Esophagus muscularis mucosa (tissue), 4 donors: ENCODE measurements around the gene NINJ2. TPM values are rescaled to one million over a fixed set of nuclear protein-coding genes. Genes with fewer than 3 reads are reported as not detected.

Experiments used
- DNase-seq: peaks from one replicate; pipeline ENCODE4 v3.0.0-alpha.2; 2017; ENCODE audit errors: extremely low spot score
- H3K27ac ChIP-seq, 4 donors: fragments of 200-600 bp; sonication (generic); replicated peaks in 1 of 4; 1 replicate in 3 of 4; 2 replicates in 1 of 4; pipeline ENCODE4 v1.5.1; 2016 to 2019; ENCODE audit warnings: mild to moderate bottlenecking in 1 of 4
- H3K27me3 ChIP-seq, 4 donors: fragments of 200-600 bp; sonication (generic); one replicate each; pipeline versions ENCODE4 v1.5.1 to v1.6.0; 2016 to 2019
- H3K36me3 ChIP-seq, 4 donors: fragments of 200-600 bp; sonication (generic); one replicate each; pipeline ENCODE4 v1.5.1; 2016 to 2019
- H3K4me1 ChIP-seq, 4 donors: fragments of 200-600 bp; sonication (generic); one replicate each; pipeline ENCODE4 v1.5.1; 2016 to 2019
- H3K4me3 ChIP-seq, 4 donors: fragments of 200-600 bp; sonication (generic); 1 replicate in 2 of 4; 2 replicates in 2 of 4; pipeline ENCODE4 v1.5.1; 2016 to 2019; ENCODE audit warnings: mild to moderate bottlenecking in 4 of 4, moderate library complexity in 1 of 4
- H3K9me3 ChIP-seq, 4 donors: fragments of 200-600 bp; sonication (generic); 1 replicate in 3 of 4; 2 replicates in 1 of 4; pipeline ENCODE4 v1.5.1; 2016 to 2019
- EP300 ChIP-seq: sonication (generic); formaldehyde crosslinking; IDR thresholded peaks from one replicate; pipeline ENCODE4 v1.6.1; 2017; ENCODE audit warnings: antibody characterized with exemption
- POLR2A ChIP-seq: fragments of 450-650 bp; IDR thresholded peaks from one replicate; pipeline ENCODE4 v1.6.1; 2017; ENCODE audit warnings: antibody characterized with exemption, moderate library complexity, mild to moderate bottlenecking, low read depth
- POLR2AphosphoS5 ChIP-seq, 2 donors: sonication (generic); formaldehyde crosslinking; IDR thresholded peaks; one replicate each; pipeline ENCODE4 v1.6.1; 2017; ENCODE audit warnings: antibody characterized with exemption in 2 of 2
- WGBS: methylation state at CpG from one replicate; pipeline ENCODE4 v1.1.5; 2018; 5-methylcytosine and 5-hydroxymethylcytosine counted together
- intact Hi-C: fragments of 100-400 bp; cut with DNase I; formaldehyde crosslinking; loops from one replicate; pipeline ENCODE4 v1.15.1; 2023
- total RNA-seq, 4 donors: library from RNA; depleted of rRNA; stranded (reverse); fragments of >200 nt; gene quantifications; one replicate each; pipeline versions ENCODE4 v1.1.0 to v1.2.1, GENCODE V29; 2016
- TF ChIP-seq, protein P1 (sequence below), 3 experiments: fragments of 200-600 bp in 2 of 3; fragments of 450-650 bp in 1 of 3; sonication (generic) in 2 of 3; IDR thresholded peaks; one replicate each; pipeline ENCODE4 v1.5.1; 2017 to 2019; ENCODE audit warnings: antibody characterized with exemption in 3 of 3, mild to moderate bottlenecking in 2 of 3, moderate library complexity in 1 of 3

Gene NINJ2
- total RNA-seq, 4 donors from 2014 or later: 2.9 to 11.1 (median 7.1) TPM

GRCh38 chr12:544941-545635 lies 118.2 kb downstream of the NINJ2 start:
- no peak overlapping the region for H3K4me3 ChIP-seq
- TF ChIP-seq EP300 (no peak), POLR2AphosphoS5 (IDR thresholded peaks at IDR 0.05) (no peak), POLR2A (no peak)
- TF ChIP-seq, protein P1, sequence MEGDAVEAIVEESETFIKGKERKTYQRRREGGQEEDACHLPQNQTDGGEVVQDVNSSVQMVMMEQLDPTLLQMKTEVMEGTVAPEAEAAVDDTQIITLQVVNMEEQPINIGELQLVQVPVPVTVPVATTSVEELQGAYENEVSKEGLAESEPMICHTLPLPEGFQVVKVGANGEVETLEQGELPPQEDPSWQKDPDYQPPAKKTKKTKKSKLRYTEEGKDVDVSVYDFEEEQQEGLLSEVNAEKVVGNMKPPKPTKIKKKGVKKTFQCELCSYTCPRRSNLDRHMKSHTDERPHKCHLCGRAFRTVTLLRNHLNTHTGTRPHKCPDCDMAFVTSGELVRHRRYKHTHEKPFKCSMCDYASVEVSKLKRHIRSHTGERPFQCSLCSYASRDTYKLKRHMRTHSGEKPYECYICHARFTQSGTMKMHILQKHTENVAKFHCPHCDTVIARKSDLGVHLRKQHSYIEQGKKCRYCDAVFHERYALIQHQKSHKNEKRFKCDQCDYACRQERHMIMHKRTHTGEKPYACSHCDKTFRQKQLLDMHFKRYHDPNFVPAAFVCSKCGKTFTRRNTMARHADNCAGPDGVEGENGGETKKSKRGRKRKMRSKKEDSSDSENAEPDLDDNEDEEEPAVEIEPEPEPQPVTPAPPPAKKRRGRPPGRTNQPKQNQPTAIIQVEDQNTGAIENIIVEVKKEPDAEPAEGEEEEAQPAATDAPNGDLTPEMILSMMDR (IDR thresholded peaks at IDR 0.05): no peak
- H3K27ac ChIP-seq: no peak overlapping the region
- DNase-seq: no peak
- peaks cover 7 to 15% (median 10%) of the 10 kb centered on the region in 4 donors for H3K4me1 ChIP-seq
- H3K9me3 ChIP-seq: no peaks in the 10 kb centered on the region
- H3K36me3 ChIP-seq: peaks cover 0 to 7% (median 0%) of the 10 kb centered on the region in 4 donors
- intact Hi-C loops: loop anchor here (5.0 kb wide), 1 partner anchor 88 kb away; the partner anchor contains the start of gene B4GALNT3
- 73% methylated on average over 8 of the region's 9 CpGs for WGBS
- H3K27me3 ChIP-seq: peaks cover 0 to 47% (median 0%) of the 10 kb centered on the region in 4 donors

DNA sequence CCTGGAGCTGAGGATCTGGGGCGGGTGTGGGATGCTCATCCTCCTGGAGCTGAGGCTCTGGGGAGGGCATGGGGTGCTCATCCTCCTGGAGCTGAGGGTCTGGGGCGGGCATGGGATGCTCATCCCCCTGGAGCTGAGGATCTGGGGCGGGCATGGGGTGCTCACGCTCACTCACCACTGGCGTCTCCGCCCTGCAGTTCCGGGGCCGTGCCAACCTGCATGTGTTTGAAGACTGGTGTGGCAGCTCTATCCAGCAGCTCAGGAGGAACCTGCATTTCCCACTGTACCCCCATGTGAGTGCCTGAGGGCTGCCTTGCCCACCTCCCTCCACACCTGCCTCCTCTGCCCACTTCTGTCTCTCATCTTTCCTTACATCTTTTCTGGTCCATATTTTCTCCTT lies 119.1 kb downstream of the NINJ2 start:
- WGBS: 90% methylated on average over 5 of the region's 8 CpGs
- peaks cover 0 to 44% (median 0%) of the 10 kb centered on the region in 4 donors for H3K27me3 ChIP-seq
- no peak overlapping the region for H3K27ac ChIP-seq

DNA sequence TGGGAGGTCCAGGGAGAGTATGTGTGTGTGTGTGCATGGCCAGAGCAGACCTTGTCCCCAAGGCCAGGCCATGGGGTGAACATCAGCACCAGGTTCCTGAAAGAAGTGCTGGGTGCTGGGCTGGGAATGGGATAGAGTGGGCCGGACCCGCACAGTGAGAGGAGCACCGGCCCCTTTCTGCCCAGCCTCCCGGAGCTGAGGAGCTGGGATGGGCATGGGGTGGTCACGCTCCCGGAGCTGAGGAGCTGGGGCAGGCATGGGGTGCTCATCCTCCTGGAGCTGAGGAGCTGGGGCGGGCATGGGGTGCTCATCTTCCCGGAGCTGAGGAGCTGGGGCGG lies 120.2 kb downstream of the NINJ2 start:
- H3K4me1 ChIP-seq: peaks cover 10 to 17% (median 14%) of the 10 kb centered on the region in 4 donors
- peaks cover 0 to 39% (median 0%) of the 10 kb centered on the region in 4 donors for H3K27me3 ChIP-seq
- intact Hi-C loops: no loop called here
- DNase-seq: no peak
- 85% methylated on average over 6 of the region's 9 CpGs for WGBS
- no peak overlapping the region for H3K27ac ChIP-seq
- no peaks in the 10 kb centered on the region for H3K9me3 ChIP-seq
- H3K4me3 ChIP-seq: no peak overlapping the region
- H3K36me3 ChIP-seq: peaks cover 0 to 7% (median 0%) of the 10 kb centered on the region in 4 donors
- TF ChIP-seq POLR2A (no peak), POLR2AphosphoS5 (IDR thresholded peaks at IDR 0.05) (no peak), EP300 (no peak)
- TF ChIP-seq, protein P1 (IDR thresholded peaks at IDR 0.05): no peak

More for the DNA sequence above, 119.1 kb downstream of the NINJ2 start:
- Histone ChIP-seq H3K4me1 (peaks cover 7 to 13% (median 11%) of the 10 kb centered on the region in 4 donors), H3K4me3 (no peak overlapping the region), H3K9me3 (no peaks in the 10 kb centered on the region), H3K36me3 (peaks cover 0 to 7% (median 0%) of the 10 kb centered on the region in 4 donors)
- no peak for DNase-seq
- TF ChIP-seq, protein P1 (IDR thresholded peaks at IDR 0.05): no peak
- TF ChIP-seq EP300 (no peak), POLR2A (no peak), POLR2AphosphoS5 (IDR thresholded peaks at IDR 0.05) (no peak)
- intact Hi-C loops: no loop called here

- no peak overlapping the region for H3K27ac ChIP-seq
- no peak overlapping the region for H3K4me3 ChIP-seq
- TF ChIP-seq POLR2A (no peak), EP300 (no peak), POLR2AphosphoS5 (IDR thresholded peaks at IDR 0.05) (no peak)
- TF ChIP-seq, protein P1 (IDR thresholded peaks at IDR 0.05): no peak
- peaks cover 10 to 17% (median 14%) of the 10 kb centered on the region in 4 donors for H3K4me1 ChIP-seq
- H3K36me3 ChIP-seq: peaks cover 0 to 7% (median 0%) of the 10 kb centered on the region in 4 donors
- no peak for DNase-seq
- no peaks in the 10 kb centered on the region for H3K9me3 ChIP-seq
- intact Hi-C loops: no loop called here
- whole genome bisulfite sequencing: 81% methylated on average over 4 of the region's 8 CpGs
- H3K27me3 ChIP-seq: peaks cover 0 to 34% (median 0%) of the 10 kb centered on the region in 4 donors
These were observed 120.7 kb downstream of the NINJ2 start for GRCh38 chr12:542395-543113.
